GM19035 (cell line): ENCODE results near the gene ZFPL1.

ENCODE experiments used
- ATAC-seq: cut with Tn5 transposase; IDR thresholded peaks from one replicate; pipeline ENCODE4 v1.9.1; 2021; ENCODE audit not compliant: unreplicated experiment

The ZFPL1 gene

GRCh38 chr11:65059959-65060824 lies 23.8 kb upstream of the ZFPL1 start:
- ATAC-seq, result no peak

GRCh38 chr11:65060913-65061408 lies 23.1 kb upstream of the ZFPL1 start:
- no peak for ATAC-seq

GRCh38 chr11:65063532-65063931 lies 20.5 kb upstream of the ZFPL1 start:
- ATAC-seq, result no peak

DNA sequence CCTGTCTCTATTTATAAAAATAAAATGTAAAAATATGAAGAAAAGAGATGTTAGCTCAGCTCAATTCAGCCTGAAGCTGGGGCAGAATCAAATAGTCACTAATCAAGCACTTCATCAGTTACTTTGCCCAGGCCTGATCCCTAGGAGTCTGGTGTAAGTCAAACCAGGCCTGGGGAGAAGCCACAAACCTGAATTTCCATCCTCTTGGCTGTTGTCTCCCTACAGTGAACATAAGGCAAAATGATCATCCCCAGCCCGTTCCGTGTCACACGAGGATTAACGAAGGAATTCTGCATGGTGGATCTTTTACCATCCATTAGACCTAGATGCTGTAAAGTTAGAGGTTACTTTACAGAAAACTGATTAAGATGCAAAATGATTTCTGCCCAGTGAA lies 19.2 kb upstream of the ZFPL1 start:
- ATAC-seq, result no peak

GRCh38 chr11:65065851-65066250 lies 18.2 kb upstream of the ZFPL1 start:
- ATAC-seq, result no peak

DNA sequence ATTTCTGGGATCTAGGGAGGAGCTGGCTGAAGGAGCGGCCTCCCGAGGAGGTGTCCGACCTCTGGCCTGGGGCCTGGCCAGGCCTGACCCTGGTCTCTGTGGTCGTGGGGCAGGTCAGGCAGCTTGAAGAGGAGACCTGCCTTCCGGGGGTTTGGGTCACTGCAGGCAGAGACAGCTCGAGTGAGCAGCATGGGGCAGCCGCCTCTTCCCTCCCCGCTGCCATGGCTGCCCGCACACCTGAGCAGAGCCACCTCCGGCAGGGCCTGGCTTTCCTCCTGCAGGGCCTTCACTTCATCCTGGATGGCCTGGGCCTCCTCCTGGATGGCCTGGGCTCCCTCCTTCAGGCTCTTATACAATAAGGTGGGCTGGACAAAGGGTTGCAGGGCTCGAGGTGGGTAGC lies 17.7 kb upstream of the ZFPL1 start:
- ATAC-seq, result no peak

GRCh38 chr11:65066805-65067291 lies 17.2 kb upstream of the ZFPL1 start:
- no peak for ATAC-seq

DNA sequence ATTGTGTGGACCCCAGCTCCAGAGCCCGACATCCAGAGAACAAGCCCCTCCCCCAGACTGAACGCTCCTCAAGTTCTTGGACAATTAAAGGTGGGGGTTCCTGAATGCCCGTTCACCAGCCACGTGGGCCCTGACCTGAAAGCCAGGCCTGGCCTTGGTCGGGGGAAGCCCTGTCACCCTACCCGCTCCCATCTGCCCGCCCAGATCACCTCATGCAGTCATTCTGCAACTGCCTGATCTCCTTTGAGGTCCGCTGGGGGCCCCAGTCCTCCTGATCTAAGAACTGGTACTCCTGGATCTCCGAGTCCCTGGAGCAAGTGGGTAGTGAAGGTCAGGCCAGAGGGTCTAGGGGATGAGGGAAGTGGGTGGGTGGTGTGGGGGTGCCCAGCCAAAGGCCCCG lies 16.6 kb upstream of the ZFPL1 start:
- no peak for ATAC-seq

DNA sequence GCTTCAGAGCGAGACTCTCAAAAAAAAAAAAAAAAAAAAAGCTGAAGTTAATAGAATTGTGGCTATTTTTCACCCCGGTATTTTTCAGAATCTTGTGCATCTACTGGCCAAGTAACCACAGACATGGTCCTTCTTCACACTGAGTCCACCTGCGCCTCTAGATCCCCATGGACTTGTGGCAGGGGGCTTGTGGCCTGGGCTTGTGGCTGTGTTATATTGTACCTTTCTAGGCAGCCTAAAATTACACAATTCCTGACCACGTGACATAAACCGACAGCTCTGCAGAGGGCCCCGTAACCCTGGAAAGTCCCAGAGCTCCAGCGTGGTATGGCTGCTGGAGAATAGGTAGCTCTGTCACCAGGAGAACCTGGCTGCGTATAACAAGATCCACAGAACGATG lies 14.8 kb upstream of the ZFPL1 start:
- no peak for ATAC-seq

DNA sequence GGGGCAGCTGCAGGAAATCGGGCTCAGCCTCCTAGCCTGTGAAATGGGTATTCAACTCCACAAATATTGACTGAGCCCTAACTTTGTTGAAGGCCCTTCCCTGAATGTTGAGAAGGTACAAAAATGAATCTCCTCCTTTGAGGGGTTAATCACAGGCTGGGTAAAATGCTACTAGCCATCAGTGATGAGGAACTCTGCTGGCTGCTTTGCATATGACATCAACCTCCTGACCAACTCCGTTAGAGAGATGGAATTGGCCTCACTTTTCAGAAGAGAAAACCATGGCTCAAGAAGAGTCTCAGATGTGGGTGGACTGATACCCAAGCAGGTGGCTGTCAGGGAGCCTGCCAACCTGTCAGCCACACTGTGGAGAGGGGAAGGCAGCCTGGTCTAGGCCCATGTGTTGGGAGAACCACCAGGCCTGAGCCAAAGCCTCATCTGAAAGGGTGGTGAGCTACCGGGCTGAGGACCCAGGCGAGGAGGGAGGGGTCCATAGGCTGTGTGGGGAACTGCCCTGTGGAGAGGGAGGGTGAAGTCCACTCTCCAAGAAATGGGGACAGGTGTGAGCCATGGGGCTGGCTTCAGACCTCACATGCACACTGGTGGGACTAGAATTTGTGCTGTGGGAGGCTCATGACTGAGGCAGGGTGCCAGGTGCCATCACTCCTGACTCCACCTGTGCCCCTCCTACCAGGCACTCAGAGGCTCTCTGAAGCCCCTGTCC lies 12.0 kb upstream of the ZFPL1 start:
- no peak for ATAC-seq

GRCh38 chr11:65072631-65072966 lies 11.4 kb upstream of the ZFPL1 start:
- ATAC-seq, result no peak

DNA sequence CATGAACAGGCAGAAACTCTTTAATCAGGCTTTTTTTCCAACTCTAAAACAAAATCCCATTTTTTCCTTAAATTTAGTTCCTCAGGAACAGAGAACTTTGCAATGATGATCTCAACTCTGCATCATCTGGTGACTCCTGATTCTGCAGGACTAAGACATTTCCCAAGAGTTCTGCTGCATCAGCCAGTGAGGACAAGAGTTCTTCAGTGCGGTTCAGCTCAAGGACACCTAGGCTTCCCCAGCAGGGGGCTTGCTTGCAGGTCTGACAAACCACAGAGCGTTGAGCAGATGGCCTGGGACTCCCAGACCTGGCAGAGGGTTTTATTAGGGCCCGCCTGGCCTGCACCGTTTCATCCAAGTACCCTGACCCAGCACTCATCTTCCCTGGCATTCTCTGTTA lies 6.6 kb upstream of the ZFPL1 start:
- ATAC-seq, result no peak

DNA sequence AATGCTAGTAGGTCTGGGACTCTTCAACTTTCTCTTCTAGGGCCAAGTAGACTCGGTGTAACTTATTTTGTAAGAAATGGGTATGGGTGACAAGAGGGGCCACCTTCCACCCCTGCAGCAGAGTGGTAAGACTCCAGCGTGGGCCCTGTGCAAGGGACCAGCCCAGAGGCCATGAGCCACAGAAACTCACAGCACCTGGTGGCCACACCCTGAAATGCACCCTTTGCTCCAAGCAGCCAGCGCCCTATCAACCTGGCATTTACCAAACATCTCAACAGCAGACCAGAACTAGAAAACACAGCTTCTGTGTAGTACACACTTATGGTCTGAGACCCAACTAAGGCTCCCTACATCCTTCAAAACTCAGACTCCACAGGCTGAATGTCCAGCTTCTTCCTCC lies 5.9 kb upstream of the ZFPL1 start:
- ATAC-seq, result no peak

DNA sequence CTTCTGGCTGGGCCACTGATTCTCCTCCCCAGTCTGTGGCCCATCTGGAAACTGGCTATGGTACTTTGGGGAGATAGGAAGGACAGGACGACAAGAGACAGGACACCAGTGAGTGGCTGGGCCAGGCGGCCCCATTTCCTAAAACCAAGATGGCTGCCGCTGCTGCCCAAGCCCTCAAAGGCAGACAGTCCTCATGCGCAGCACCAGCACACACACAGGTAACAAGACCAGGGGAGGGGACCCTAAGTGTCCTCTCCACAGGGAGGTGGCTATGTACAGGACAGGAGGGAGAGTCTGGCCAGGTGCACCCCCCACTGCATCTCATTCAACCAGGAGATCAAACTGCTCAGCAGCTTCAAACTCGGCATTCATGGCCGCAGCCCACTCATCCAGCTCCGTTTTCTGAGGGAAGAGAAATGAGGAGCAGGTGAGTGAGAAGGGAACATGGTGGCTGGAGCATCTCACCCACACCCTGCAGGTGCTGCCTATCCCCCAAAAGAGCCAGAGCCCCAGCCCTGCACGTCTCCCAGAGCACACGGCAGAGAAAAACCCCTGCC lies 5.2 kb upstream of the ZFPL1 start:
- no peak for ATAC-seq

DNA sequence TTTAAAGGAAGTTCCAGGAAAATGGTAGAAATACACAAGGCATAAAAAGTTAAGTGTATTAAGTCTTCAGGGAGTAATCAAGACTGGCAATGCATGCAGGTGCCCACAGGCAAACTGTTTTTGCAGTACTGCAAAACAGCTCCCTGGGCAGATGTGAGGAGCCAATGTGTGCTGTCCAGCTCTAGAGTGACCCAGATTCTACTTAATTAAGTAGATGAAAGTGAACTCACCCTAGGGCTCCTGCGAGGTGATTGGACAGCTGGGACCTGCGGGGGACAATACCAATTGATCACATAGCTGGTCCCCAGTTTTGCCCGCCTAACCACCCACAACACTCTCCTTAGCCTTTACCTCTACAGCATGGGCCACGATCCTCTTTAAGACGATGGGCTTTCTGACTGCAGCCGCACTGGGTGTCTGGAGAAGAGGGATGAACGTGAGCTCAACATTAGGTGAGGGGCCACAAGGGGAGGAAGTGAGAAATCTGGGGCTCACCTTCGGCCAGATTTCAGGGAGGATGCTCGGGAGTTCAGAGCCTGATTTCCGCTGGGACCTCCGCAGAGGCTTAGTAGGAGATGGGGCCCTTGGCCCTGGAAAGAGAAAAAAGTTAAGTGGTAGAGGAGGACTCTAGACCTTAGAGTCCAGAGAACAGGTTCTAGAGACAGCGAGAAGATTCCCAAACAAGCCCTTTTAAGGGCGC lies 738 bp upstream of the ZFPL1 start:
- ATAC-seq, result peak; percentile 18

GRCh38 chr11:65084598-65085375 lies 765 bp downstream of the ZFPL1 start:
- peak; percentile 6 for ATAC-seq

DNA sequence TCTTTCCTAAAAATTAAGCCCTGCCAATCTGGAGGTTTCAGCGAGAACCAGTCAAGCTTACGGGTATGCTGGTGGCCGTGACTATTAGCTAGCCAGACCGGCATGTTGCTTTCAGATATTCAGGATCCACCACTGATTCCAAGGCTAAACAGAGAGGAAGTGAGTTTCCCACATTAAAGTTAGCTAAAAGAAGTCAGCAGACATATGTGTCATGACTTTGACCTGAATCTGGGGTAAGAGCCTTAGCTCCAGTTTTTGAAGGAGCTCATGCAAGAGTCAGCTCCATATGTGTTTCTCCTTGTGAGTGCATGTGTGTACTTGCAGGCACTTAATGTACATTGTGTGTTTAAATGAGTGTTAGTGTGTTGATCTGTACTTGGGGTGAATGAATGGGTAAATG lies 1.4 kb downstream of the ZFPL1 start:
- no peak for ATAC-seq

- no peak for ATAC-seq
Measured at GRCh38 chr11:65086809-65087208, 2.8 kb downstream of the ZFPL1 start.

DNA sequence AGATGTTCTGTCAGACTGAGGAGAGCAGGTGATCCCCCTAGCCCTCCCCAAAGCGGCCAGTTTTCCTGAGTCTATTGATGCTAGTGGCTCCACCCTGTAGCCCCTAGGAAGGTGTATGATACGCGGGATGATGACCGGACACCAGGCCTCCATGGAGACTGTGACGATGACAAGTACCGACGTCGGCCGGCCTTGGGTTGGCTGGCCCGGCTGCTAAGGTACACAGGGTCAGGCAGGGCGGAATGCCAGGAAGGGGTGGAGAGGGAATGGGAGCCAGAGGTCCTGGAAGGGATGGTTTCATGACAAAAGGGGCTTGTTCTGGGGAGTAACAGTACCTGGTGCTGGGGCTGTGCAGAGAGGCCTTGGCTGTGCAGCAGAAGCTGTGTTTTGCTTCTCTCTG lies 3.2 kb downstream of the ZFPL1 start:
- ATAC-seq, result no peak

- no peak for ATAC-seq
Measured at GRCh38 chr11:65087827-65088226, 3.8 kb downstream of the ZFPL1 start.

DNA sequence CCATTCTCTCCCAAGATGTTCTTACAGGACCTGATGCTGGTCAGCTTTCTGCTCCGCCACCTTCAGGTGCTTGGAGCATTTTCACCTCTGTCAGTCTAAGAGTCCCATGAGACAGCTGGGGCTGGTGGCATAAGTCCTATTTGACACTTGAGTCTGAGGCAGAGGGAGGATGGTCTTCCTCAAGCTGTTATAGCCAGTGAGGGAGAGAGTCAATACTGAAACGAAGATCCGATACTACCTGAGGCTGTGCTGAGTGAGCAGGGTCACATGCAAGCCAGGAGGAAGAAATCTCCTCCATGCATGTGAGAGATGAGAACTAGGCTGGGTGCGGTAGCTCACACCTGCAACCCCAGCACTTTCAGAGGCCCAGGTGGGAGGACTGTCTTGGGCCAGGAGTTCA lies 5.6 kb downstream of the ZFPL1 start:
- no peak for ATAC-seq
